ENCODE measurements around the gene PGA3.

Gene PGA3

DNA sequence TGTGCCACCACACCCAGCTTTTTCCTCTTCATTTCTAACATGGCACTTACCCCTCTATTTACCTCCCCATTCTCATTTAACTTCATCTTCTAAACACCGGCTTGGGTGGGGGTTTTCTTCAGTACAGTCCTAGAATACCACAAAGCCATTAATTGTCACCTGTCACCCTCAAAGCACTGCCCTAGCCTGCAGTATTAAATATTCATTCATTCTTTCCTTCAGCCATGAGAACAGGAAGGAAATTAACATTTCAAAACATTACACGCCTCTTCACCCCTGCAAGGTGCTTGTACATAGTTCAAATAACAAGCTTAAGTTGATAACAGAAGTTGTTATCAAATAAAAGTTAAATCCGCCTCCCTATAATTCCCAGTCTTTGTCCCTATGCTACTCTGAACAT is 31.4 kb upstream of the PGA3 start:
- Histone ChIP-seq H3K4me3 (replicated peaks; ENCODE audit: insufficient read depth, low read length) (no peak overlapping the region), H3K27me3 (ENCODE audit: insufficient read depth, poor library complexity, severe bottlenecking) (no peaks in the 10 kb centered on the region), H3K27ac (replicated peaks) (peak overlapping the region; percentile 54)
- TF ChIP-seq POLR2AphosphoS5 (IDR thresholded peaks at IDR 0.05; ENCODE audit: low read depth) (no peak), SPI1 (IDR thresholded peaks at IDR 0.05; ENCODE audit: borderline replicate concordance, low read depth) (no peak), GABPA (IDR thresholded peaks at IDR 0.05; ENCODE audit: low read depth) (no peak), CTCF (IDR thresholded peaks at IDR 0.05; ENCODE audit: insufficient read depth, low read length) (no peak)
- TF ChIP-seq, protein P1, sequence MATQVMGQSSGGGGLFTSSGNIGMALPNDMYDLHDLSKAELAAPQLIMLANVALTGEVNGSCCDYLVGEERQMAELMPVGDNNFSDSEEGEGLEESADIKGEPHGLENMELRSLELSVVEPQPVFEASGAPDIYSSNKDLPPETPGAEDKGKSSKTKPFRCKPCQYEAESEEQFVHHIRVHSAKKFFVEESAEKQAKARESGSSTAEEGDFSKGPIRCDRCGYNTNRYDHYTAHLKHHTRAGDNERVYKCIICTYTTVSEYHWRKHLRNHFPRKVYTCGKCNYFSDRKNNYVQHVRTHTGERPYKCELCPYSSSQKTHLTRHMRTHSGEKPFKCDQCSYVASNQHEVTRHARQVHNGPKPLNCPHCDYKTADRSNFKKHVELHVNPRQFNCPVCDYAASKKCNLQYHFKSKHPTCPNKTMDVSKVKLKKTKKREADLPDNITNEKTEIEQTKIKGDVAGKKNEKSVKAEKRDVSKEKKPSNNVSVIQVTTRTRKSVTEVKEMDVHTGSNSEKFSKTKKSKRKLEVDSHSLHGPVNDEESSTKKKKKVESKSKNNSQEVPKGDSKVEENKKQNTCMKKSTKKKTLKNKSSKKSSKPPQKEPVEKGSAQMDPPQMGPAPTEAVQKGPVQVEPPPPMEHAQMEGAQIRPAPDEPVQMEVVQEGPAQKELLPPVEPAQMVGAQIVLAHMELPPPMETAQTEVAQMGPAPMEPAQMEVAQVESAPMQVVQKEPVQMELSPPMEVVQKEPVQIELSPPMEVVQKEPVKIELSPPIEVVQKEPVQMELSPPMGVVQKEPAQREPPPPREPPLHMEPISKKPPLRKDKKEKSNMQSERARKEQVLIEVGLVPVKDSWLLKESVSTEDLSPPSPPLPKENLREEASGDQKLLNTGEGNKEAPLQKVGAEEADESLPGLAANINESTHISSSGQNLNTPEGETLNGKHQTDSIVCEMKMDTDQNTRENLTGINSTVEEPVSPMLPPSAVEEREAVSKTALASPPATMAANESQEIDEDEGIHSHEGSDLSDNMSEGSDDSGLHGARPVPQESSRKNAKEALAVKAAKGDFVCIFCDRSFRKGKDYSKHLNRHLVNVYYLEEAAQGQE (IDR thresholded peaks at IDR 0.05; ENCODE audit: insufficient replicate concordance, low read depth) = no peak
- no peak for DNase-seq (ENCODE audit: low read depth in 1 of 2, low spot score in 1 of 2)

DNA sequence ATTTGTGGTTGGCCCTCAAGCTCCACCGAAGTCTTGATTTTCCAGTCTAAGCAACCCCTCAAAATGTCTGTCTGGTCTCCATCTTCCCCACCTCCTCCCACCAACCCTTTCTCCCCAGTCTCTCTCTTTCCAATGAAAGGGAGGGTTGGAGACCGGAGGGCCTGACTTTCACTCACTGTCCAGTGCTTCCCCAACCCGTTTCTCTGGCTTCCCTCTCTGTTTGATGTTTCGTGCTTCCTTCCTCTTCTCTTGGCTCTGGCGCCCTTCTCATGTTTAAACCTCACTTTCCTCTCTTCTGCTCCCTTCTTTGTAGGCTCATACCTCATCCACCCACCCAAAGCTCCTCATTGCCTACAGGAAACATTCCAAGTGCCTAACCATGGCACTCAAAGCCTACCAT is 31.0 kb upstream of the PGA3 start:
- no peak overlapping the region for H3K4me3 ChIP-seq (replicated peaks; ENCODE audit: insufficient read depth, low read length)
- no peaks in the 10 kb centered on the region for H3K27me3 ChIP-seq (ENCODE audit: insufficient read depth, poor library complexity, severe bottlenecking)
- peak overlapping the region; percentile 54 for H3K27ac ChIP-seq (replicated peaks)
- TF ChIP-seq CTCF (IDR thresholded peaks at IDR 0.05; ENCODE audit: insufficient read depth, low read length) (no peak), SPI1 (IDR thresholded peaks at IDR 0.05; ENCODE audit: borderline replicate concordance, low read depth) (peak; percentile 12; the same call in 1 of the 2 replicates)
- DNase-seq (ENCODE audit: low read depth in 1 of 2, low spot score in 1 of 2) = peak in 1 of 2 experiments; percentile 48

GRCh38 chr11:61172888-61173287 is 30.4 kb upstream of the PGA3 start:
- Histone ChIP-seq H3K4me3 (replicated peaks; ENCODE audit: insufficient read depth, low read length) (no peak overlapping the region), H3K27ac (replicated peaks) (peak overlapping the region; percentile 54), H3K27me3 (ENCODE audit: insufficient read depth, poor library complexity, severe bottlenecking) (no peaks in the 10 kb centered on the region)
- DNase-seq (ENCODE audit: low read depth in 1 of 2, low spot score in 1 of 2) = no peak
- no peak for TF ChIP-seq CTCF (IDR thresholded peaks at IDR 0.05; ENCODE audit: insufficient read depth, low read length)
- TF ChIP-seq SPI1 (IDR thresholded peaks at IDR 0.05; ENCODE audit: borderline replicate concordance, low read depth) = no peak
- TF ChIP-seq, protein P1 (IDR thresholded peaks at IDR 0.05; ENCODE audit: insufficient replicate concordance, low read depth) = no peak
- TF ChIP-seq POLR2AphosphoS5 (IDR thresholded peaks at IDR 0.05; ENCODE audit: low read depth) = no peak
- no peak for TF ChIP-seq GABPA (IDR thresholded peaks at IDR 0.05; ENCODE audit: low read depth)

GRCh38 chr11:61173456-61173855 is 29.9 kb upstream of the PGA3 start:
- TF ChIP-seq, protein P1 (IDR thresholded peaks at IDR 0.05; ENCODE audit: insufficient replicate concordance, low read depth) = no peak
- TF ChIP-seq POLR2AphosphoS5 (IDR thresholded peaks at IDR 0.05; ENCODE audit: low read depth) (no peak), SPI1 (IDR thresholded peaks at IDR 0.05; ENCODE audit: borderline replicate concordance, low read depth) (no peak), CTCF (IDR thresholded peaks at IDR 0.05; ENCODE audit: insufficient read depth, low read length) (no peak)
- no peaks in the 10 kb centered on the region for H3K27me3 ChIP-seq (ENCODE audit: insufficient read depth, poor library complexity, severe bottlenecking)

More at GRCh38 chr11:61173456-61173855, 29.9 kb upstream of the PGA3 start:
- Histone ChIP-seq H3K27ac (replicated peaks) (no peak overlapping the region), H3K4me3 (replicated peaks; ENCODE audit: insufficient read depth, low read length) (no peak overlapping the region)
- DNase-seq (ENCODE audit: low read depth in 1 of 2, low spot score in 1 of 2) = peak in 1 of 2 experiments; percentile 33

Measured in HL-60 (cell line).